LNCaP clone FGC (cell line): ENCODE measurements around the gene ACTL10.

ENCODE experiments used
- DNase-seq: peaks from one replicate; pipeline ENCODE4 v3.0.0-alpha.2; 2011; ENCODE audit warnings: low read depth
- H3K4me3 ChIP-seq: 2 replicates; pipeline ENCODE4 v1.5.1; 2011; ENCODE audit warnings: mild to moderate bottlenecking, low read depth, low read length, control low read depth
- TF ChIP-seq, protein P1 (sequence below): IDR thresholded peaks from 2 replicates; pipeline ENCODE4 v1.5.1; 2012; ENCODE audit warnings: mild to moderate bottlenecking; ENCODE audit not compliant: control insufficient read depth, insufficient read depth; ENCODE audit errors: extremely low read depth

The ACTL10 gene

GRCh38 chr20:33664085-33664761 lies 2.5 kb upstream of the ACTL10 start:
- TF ChIP-seq, protein P1, sequence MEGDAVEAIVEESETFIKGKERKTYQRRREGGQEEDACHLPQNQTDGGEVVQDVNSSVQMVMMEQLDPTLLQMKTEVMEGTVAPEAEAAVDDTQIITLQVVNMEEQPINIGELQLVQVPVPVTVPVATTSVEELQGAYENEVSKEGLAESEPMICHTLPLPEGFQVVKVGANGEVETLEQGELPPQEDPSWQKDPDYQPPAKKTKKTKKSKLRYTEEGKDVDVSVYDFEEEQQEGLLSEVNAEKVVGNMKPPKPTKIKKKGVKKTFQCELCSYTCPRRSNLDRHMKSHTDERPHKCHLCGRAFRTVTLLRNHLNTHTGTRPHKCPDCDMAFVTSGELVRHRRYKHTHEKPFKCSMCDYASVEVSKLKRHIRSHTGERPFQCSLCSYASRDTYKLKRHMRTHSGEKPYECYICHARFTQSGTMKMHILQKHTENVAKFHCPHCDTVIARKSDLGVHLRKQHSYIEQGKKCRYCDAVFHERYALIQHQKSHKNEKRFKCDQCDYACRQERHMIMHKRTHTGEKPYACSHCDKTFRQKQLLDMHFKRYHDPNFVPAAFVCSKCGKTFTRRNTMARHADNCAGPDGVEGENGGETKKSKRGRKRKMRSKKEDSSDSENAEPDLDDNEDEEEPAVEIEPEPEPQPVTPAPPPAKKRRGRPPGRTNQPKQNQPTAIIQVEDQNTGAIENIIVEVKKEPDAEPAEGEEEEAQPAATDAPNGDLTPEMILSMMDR, result no peak
- DNase-seq, result no peak
- peak overlapping the region; percentile 72 for H3K4me3 ChIP-seq

DNA sequence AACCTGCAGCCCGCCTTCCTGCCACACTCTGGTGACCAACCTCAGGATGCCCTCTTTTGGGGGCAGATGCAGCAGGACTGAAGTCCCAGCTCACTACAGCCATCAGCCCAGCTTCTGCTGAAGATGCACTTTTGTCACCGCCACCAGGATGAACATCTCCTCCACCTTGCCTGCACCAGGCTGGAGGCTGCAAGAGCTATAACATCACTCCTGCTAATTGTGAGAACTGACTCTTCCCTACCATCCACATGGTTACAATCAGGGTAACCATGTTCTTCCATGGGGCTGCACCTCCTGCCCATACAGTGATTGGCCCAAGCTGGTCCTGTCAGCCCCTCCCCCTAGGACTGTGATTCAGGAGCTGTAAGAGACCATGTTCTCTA lies 2.0 kb upstream of the ACTL10 start:
- no peak overlapping the region for H3K4me3 ChIP-seq
- TF ChIP-seq, protein P1, result no peak
- no peak for DNase-seq

GRCh38 chr20:33667245-33667675 lies 517 bp downstream of the ACTL10 start:
- TF ChIP-seq, protein P1, result peak; percentile 33; the same call in 1 of the 2 replicates
- DNase-seq, result peak; percentile 58
- peak overlapping the region; percentile 62 for H3K4me3 ChIP-seq

GRCh38 chr20:33667676-33668465 lies 1.1 kb downstream of the ACTL10 start:
- DNase-seq, result peak; percentile 60
- TF ChIP-seq, protein P1, result peak; percentile 96
- H3K4me3 ChIP-seq, result peak overlapping the region; percentile 62

- TF ChIP-seq, protein P1, result no peak
- DNase-seq, result no peak
- H3K4me3 ChIP-seq, result peak overlapping the region; percentile 62; the same call in 1 of the 2 replicates
Observed at GRCh38 chr20:33668466-33669155, 1.9 kb downstream of the ACTL10 start.

- no peak overlapping the region for H3K4me3 ChIP-seq
- DNase-seq, result no peak
- TF ChIP-seq, protein P1, result no peak
Observed at GRCh38 chr20:33669224-33669623, 2.5 kb downstream of the ACTL10 start.
